Lower lobe of right lung (tissue), 2 donors: ENCODE measurements around the gene DDX20. TPM values are rescaled to one million over a fixed set of nuclear protein-coding genes. Genes with fewer than 3 reads are reported as not detected.

Source experiments
- ATAC-seq, 2 donors: fragments of 200-7000 bp; cut with Tn5 transposase; one replicate each; pipeline ENCODE4 v1.9.1; 2020 to 2022; ENCODE audit warnings: mild to moderate bottlenecking in 2 of 2, moderate library complexity in 2 of 2
- DNase-seq: peaks from one replicate; pipeline ENCODE4 v3.0.0-alpha.2; 2020
- H3K27ac ChIP-seq: fragments of 200-600 bp; one replicate; pipeline ENCODE4 v1.8.0; 2022
- H3K27me3 ChIP-seq: fragments of 200-600 bp; one replicate; pipeline ENCODE4 v1.8.0; 2022; ENCODE audit warnings: low read depth
- H3K36me3 ChIP-seq: fragments of 200-600 bp; one replicate; pipeline ENCODE4 v1.8.0; 2022; ENCODE audit warnings: mild to moderate bottlenecking
- H3K4me1 ChIP-seq: fragments of 200-600 bp; one replicate; pipeline ENCODE4 v1.8.0; 2022
- H3K4me3 ChIP-seq: fragments of 200-600 bp; one replicate; pipeline ENCODE4 v1.8.0; 2022; ENCODE audit warnings: mild to moderate bottlenecking
- H3K9me3 ChIP-seq: fragments of 200-600 bp; one replicate; pipeline ENCODE4 v1.8.0; 2022
- intact Hi-C: fragments of 100-400 bp; cut with DNase I; formaldehyde crosslinking; loops from one replicate; pipeline ENCODE4 v1.11.0; 2022
- total RNA-seq: library from RNA; stranded (reverse); fragmentation: NEBNext Ultra II Directional; extraction: Animal tissue kit (Norgen Biotek cat#: 25700); gene quantifications from one replicate; pipeline ENCODE4 v1.2.1, GENCODE V29; 2021
- TF ChIP-seq, protein P1 (sequence below): fragments of 200-600 bp; IDR thresholded peaks from one replicate; pipeline ENCODE4 v1.8.0; 2022; ENCODE audit warnings: antibody characterized with exemption, mild to moderate bottlenecking
- donor health status: DM: no; HTN: yes; CAD: no; lungs with severe emphysema.

Gene DDX20
- total RNA-seq, 1 donor from 2014 or later = 11.4 TPM

DNA sequence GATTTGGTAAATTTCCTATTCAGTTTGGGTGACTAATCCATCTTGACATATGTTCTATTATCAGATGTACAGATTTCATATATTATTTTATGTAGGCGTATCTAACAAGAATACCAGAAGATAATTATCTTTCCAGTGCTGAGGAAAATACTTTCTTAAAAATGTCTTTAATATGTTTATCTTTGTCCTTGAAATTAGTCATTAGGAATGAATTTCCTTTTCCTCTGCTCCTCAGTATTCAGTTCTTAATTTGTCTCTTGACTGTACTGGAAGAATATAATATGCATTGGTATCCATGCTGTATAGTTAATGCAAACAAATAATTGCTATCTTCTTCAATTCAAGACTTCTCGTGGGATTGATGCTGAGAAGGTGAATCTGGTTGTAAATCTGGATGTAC is 6.6 kb downstream of the DDX20 start:
- TF ChIP-seq, protein P1, sequence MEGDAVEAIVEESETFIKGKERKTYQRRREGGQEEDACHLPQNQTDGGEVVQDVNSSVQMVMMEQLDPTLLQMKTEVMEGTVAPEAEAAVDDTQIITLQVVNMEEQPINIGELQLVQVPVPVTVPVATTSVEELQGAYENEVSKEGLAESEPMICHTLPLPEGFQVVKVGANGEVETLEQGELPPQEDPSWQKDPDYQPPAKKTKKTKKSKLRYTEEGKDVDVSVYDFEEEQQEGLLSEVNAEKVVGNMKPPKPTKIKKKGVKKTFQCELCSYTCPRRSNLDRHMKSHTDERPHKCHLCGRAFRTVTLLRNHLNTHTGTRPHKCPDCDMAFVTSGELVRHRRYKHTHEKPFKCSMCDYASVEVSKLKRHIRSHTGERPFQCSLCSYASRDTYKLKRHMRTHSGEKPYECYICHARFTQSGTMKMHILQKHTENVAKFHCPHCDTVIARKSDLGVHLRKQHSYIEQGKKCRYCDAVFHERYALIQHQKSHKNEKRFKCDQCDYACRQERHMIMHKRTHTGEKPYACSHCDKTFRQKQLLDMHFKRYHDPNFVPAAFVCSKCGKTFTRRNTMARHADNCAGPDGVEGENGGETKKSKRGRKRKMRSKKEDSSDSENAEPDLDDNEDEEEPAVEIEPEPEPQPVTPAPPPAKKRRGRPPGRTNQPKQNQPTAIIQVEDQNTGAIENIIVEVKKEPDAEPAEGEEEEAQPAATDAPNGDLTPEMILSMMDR = no peak
- intact Hi-C loops = loop anchor here (10.0 kb wide), 1 partner anchor 278 kb away; no protein-coding TSS in a partner anchor
- Histone ChIP-seq H3K9me3 (no peaks in the 10 kb centered on the region), H3K4me3 (no peak overlapping the region), H3K36me3 (peaks cover 89% of the 10 kb centered on the region), H3K27ac (no peak overlapping the region), H3K4me1 (peaks cover 3% of the 10 kb centered on the region), H3K27me3 (no peaks in the 10 kb centered on the region)
- no peak for ATAC-seq
- no peak for DNase-seq

DNA sequence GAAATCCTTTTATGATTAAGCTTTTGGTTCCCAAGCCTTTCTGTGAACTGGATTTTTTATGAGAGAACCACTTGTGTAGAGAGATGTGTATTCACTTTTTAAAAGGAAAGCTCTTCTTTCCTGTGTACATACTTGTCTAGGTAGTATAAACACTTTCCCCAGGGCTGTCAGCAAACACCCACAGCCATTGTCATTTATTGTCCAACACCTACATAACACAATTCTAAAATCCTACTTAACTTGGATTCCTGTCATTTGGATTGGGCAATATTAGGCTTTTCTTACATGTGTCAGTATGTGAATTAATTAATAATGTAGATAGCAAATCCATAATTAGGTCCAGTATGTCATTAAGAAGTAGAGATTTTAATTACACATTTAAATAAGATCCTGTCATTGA is 12.3 kb downstream of the DDX20 start:
- intact Hi-C loops = loop anchor here (10.0 kb wide), 1 partner anchor 283 kb away; no protein-coding TSS in a partner anchor
- TF ChIP-seq, protein P1 = no peak
- DNase-seq (no peak), ATAC-seq (no peak)
- no peak overlapping the region for H3K4me3 ChIP-seq
- no peaks in the 10 kb centered on the region for H3K9me3 ChIP-seq
- no peak overlapping the region for H3K27ac ChIP-seq
- H3K36me3 ChIP-seq = peaks cover 51% of the 10 kb centered on the region
- H3K27me3 ChIP-seq = no peaks in the 10 kb centered on the region
- H3K4me1 ChIP-seq = no peaks in the 10 kb centered on the region

DNA sequence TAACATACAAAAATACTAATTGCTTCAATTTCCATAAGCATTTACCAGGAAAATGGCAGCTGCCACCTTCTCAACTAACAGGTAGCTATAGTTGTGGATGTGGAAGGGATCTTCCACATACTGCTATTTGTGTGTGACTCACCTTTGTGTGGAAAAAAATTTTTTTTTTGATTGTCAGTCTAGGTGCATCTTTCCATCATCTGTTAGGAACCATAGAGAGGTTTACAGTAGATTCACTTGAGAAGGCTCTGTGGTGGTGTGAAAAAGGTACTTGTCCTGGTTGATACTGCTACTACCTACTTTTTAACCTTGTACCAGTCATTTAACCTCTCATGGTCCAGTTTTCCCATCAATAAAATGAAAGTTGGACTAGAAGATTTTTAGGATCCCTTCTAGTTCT is 12.9 kb downstream of the DDX20 start:
- ATAC-seq = no peak
- Histone ChIP-seq H3K4me3 (no peak overlapping the region), H3K4me1 (no peaks in the 10 kb centered on the region), H3K9me3 (no peaks in the 10 kb centered on the region), H3K36me3 (peaks cover 45% of the 10 kb centered on the region), H3K27ac (no peak overlapping the region), H3K27me3 (no peaks in the 10 kb centered on the region)
- intact Hi-C loops = loop anchor here (10.0 kb wide), 1 partner anchor 284 kb away; no protein-coding TSS in a partner anchor
- TF ChIP-seq, protein P1 = no peak
- no peak for DNase-seq

DNA sequence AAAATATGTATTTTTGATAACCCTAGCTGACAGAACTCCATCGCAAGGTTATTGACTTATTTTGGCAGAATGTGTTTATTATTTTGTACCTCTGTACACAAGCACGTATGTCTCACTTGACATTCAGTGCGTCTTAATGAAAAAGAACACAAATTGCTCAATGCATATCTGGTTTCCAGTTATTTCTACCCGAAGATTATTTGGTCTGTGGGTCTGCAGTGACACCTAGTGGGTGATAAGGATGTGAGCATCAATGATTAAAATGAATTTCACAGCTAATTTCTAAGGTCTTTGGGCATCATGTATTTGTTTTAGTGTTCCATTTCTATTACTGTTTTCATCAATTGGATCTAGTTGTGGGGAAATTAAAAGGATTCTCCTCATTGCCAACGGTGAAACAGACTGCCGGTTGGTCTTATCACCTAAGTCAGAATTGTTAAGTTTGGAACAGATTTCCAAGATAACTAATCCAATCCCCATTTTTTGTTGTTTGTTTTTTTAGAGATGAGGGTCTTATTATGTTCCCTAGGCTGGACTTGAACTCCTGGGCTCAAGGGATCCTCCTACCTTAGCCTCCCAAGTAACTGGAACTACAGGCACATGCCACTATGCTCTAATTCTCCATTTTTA is 13.9 kb downstream of the DDX20 start:
- ATAC-seq (peak; percentile 61 to 74), DNase-seq (no peak)
- intact Hi-C loops = loop anchor here (10.0 kb wide), 1 partner anchor 285 kb away; no protein-coding TSS in a partner anchor
- H3K27me3 ChIP-seq = no peaks in the 10 kb centered on the region
- no peak overlapping the region for H3K27ac ChIP-seq
- H3K4me3 ChIP-seq = no peak overlapping the region
- H3K4me1 ChIP-seq = no peaks in the 10 kb centered on the region
- H3K9me3 ChIP-seq = no peaks in the 10 kb centered on the region
- H3K36me3 ChIP-seq = peaks cover 35% of the 10 kb centered on the region
- TF ChIP-seq, protein P1 = peak; percentile 79

DNA sequence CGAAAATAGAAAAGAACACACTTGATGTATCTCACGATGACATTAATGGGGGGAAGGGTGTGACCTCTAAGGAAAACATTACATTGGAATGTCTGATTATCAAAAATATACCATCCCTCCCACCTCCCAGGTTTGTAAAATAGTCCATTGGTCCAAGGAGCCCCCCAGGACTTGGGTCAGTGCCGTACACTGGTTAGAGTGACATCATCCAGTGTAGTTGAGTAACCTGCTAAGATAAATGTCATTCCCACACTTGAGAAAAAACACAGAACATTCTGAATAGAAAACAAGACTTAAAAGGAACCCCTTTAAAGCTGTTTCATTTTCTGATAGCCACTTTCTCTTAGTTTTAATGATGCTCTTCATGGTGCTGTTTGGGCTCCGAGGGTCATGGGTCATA is 15.2 kb downstream of the DDX20 start:
- intact Hi-C loops = no loop called here
- ATAC-seq (no peak), DNase-seq (no peak)
- Histone ChIP-seq H3K27me3 (no peaks in the 10 kb centered on the region), H3K36me3 (peaks cover 23% of the 10 kb centered on the region), H3K4me1 (no peaks in the 10 kb centered on the region), H3K27ac (no peak overlapping the region), H3K9me3 (no peaks in the 10 kb centered on the region), H3K4me3 (no peak overlapping the region)
- TF ChIP-seq, protein P1 = no peak
